Hepatocyte (in vitro differentiated cells): ENCODE measurements around the gene TBC1D7.

Experiments
- EZH2 ChIP-seq: fragments of 200-600 bp; sonication (generic); IDR thresholded peaks from 2 replicates; pipeline ENCODE4 v1.6.1; 2016; ENCODE audit warnings: antibody characterized with exemption, mild to moderate bottlenecking, borderline replicate concordance
- TF ChIP-seq, protein P1 (sequence below): fragments of 200-600 bp; sonication (generic); IDR thresholded peaks from 2 replicates; pipeline ENCODE4 v1.5.1; 2016; ENCODE audit warnings: antibody characterized with exemption, mild to moderate bottlenecking; ENCODE audit not compliant: poor library complexity

DNA sequence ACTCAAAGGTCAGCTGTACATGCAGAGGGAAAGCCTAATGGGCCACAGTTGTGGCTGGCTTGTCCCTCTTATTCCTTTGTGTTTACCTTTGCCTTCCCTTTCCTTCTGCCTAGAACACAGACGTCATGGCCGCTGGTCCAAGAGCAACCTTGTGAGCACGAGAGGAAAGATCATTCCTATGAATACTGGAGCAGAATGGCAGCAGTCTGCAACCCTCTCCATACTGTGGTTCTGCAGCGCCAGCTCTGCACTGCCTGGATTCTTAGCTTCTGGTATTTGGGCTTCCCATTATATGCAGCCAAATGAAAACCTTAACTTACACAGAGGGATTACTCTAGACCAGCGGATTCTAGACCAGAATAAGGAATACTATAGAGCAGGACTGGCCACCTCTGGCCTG lies 12.4 kb downstream of the TBC1D7 start:
- no peak for TF ChIP-seq EZH2
- TF ChIP-seq, protein P1, sequence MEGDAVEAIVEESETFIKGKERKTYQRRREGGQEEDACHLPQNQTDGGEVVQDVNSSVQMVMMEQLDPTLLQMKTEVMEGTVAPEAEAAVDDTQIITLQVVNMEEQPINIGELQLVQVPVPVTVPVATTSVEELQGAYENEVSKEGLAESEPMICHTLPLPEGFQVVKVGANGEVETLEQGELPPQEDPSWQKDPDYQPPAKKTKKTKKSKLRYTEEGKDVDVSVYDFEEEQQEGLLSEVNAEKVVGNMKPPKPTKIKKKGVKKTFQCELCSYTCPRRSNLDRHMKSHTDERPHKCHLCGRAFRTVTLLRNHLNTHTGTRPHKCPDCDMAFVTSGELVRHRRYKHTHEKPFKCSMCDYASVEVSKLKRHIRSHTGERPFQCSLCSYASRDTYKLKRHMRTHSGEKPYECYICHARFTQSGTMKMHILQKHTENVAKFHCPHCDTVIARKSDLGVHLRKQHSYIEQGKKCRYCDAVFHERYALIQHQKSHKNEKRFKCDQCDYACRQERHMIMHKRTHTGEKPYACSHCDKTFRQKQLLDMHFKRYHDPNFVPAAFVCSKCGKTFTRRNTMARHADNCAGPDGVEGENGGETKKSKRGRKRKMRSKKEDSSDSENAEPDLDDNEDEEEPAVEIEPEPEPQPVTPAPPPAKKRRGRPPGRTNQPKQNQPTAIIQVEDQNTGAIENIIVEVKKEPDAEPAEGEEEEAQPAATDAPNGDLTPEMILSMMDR: no peak
